Coronary artery (tissue), 2 donors: Measurements from ENCODE around the gene SETBP1.

Experiments used
- DNase-seq: peaks from one replicate; pipeline ENCODE4 v3.0.0-alpha.2; 2017; ENCODE audit warnings: low spot score
- H3K27ac ChIP-seq, 2 donors: fragments of 200-600 bp; sonication (generic); one replicate each; pipeline ENCODE4 v1.5.1; 2016 to 2019
- H3K4me3 ChIP-seq: fragments of 200-600 bp; sonication (generic); 2 replicates; pipeline ENCODE4 v1.5.1; 2016; ENCODE audit warnings: mild to moderate bottlenecking, moderate library complexity
- TF ChIP-seq, protein P1 (sequence below): fragments of 200-600 bp; sonication (generic); IDR thresholded peaks from one replicate; pipeline ENCODE4 v1.5.1; 2019; ENCODE audit warnings: antibody characterized with exemption

The SETBP1 gene

DNA sequence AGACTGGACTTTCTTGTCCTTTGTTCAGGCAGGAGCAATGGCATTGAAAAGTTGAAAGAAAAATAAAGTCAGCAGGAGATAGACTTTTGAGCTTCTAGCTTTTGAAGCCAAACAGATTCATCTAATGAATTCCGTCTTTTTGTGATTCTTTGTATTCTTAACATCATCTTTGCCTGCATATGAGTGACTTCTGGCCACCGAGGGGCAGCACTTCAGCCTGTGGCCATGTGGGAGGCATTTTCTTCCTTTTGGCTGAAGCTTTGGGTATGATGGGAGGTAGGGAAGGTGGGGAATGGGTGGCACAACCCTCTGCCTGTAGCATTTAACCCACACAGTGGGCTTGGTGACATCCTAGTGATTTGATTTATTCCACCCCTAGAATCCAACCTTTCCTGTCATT lies 220.6 kb downstream of the SETBP1 start:
- TF ChIP-seq, protein P1, sequence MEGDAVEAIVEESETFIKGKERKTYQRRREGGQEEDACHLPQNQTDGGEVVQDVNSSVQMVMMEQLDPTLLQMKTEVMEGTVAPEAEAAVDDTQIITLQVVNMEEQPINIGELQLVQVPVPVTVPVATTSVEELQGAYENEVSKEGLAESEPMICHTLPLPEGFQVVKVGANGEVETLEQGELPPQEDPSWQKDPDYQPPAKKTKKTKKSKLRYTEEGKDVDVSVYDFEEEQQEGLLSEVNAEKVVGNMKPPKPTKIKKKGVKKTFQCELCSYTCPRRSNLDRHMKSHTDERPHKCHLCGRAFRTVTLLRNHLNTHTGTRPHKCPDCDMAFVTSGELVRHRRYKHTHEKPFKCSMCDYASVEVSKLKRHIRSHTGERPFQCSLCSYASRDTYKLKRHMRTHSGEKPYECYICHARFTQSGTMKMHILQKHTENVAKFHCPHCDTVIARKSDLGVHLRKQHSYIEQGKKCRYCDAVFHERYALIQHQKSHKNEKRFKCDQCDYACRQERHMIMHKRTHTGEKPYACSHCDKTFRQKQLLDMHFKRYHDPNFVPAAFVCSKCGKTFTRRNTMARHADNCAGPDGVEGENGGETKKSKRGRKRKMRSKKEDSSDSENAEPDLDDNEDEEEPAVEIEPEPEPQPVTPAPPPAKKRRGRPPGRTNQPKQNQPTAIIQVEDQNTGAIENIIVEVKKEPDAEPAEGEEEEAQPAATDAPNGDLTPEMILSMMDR, result no peak
- no peak overlapping the region for H3K27ac ChIP-seq
- DNase-seq, result no peak
- no peak overlapping the region for H3K4me3 ChIP-seq

DNA sequence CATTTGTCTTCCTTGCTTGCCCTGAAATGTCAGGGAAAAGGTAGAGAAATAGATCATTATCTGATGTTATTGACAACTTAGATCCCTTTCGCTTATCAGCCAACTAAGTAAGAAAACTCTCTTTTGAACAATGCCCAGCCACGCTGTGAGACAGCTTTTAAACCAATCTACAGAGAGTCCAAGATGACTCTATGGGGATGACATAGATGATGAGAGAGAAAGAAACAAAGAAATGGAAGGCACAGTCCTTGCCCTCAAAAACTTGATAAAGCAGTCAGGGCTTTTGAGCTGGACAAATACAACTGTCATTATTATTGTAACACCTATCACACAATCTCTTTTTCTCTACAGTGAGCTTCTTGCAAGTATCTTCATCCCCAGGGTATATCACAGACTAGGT lies 222.6 kb downstream of the SETBP1 start:
- no peak for DNase-seq
- TF ChIP-seq, protein P1, result no peak
- no peak overlapping the region for H3K27ac ChIP-seq

DNA sequence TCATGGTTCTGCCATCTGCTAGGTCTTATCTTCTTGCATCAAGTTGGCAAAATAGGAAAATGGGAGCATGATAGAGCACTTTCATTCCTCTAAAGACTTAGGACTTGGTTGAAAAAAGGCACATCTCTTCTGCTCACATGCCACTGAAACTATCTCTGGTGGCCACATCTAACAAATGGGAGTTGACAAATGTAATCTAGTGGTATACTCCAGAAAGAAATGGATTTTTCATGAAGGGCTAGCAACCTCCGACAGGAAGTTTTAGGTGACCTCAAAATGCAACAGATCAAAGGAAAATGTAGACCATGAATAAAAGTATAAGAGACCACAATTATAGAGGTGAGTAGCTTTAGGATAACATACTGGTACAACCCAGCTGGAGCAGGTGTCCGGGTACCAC lies 224.1 kb downstream of the SETBP1 start:
- no peak overlapping the region for H3K27ac ChIP-seq
- TF ChIP-seq, protein P1, result no peak
- no peak for DNase-seq
- no peak overlapping the region for H3K4me3 ChIP-seq

More for the DNA sequence above, 222.6 kb downstream of the SETBP1 start:
- H3K4me3 ChIP-seq, result no peak overlapping the region

DNA sequence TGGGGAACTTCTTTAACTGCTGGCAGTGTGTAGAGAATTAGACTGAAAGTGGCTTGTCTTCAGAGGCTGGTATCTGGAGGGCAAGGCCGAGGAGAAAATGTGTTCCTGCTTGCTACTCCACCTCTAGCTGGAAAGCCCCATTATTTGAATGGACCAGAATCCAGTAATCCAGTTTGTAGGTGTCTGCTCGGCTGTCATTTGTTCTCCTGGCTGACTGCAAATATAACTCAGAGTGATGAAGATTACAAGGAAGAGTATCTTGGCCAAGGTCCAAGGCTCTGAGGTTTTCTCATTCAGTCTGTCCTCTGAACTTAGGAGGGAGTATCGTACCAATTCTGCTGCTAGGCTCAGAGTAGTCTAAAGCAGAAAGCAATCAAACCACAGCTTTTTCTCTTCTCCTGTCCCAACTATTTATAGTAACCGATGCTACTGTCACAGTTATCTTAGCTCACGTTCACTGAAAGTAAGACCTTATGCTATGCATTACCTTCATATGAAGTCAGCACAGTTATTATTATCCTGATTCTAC lies 228.6 kb downstream of the SETBP1 start:
- Histone ChIP-seq H3K27ac (no peak overlapping the region), H3K4me3 (no peak overlapping the region)
- TF ChIP-seq, protein P1, result no peak
- no peak for DNase-seq

DNA sequence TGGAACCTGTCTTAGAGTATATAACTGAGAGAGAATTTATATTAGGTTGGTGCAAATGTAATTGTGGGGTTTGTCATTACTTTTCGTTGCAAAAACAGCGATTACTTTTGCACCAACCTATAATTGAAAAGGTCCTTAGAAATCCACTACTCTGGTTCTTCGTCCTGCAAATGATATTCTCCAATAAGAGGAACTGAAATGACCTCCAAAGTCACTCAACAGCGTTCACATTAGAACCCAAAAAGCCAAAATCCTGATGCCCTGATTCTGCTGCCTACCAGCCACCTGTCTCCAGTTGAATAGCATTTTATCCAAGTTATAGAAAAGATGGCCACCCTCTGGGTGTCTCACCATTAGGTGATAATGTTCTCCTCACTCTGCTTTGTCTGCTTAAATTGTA lies 230.6 kb downstream of the SETBP1 start:
- DNase-seq, result no peak
- TF ChIP-seq, protein P1, result no peak
- Histone ChIP-seq H3K4me3 (no peak overlapping the region), H3K27ac (no peak overlapping the region)

DNA sequence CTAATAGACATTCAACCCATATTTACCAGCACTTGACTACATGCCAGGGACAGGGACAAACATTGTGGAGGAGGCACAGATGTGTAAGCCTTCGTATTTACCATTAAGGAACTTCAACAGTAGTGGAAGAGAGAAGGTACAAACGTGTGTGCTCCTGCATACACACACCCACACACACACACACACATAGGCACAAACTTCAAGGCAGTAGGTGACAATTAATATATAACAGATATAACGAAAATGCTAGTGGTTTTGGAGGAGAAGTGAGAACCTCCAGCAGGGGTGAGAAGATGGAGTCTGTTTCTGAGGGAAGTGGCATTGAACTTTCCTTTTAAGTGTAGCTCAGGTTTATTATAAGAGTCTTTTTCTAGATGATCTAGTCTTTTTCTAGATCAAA lies 231.1 kb downstream of the SETBP1 start:
- TF ChIP-seq, protein P1, result no peak
- Histone ChIP-seq H3K27ac (no peak overlapping the region), H3K4me3 (no peak overlapping the region)
- no peak for DNase-seq

DNA sequence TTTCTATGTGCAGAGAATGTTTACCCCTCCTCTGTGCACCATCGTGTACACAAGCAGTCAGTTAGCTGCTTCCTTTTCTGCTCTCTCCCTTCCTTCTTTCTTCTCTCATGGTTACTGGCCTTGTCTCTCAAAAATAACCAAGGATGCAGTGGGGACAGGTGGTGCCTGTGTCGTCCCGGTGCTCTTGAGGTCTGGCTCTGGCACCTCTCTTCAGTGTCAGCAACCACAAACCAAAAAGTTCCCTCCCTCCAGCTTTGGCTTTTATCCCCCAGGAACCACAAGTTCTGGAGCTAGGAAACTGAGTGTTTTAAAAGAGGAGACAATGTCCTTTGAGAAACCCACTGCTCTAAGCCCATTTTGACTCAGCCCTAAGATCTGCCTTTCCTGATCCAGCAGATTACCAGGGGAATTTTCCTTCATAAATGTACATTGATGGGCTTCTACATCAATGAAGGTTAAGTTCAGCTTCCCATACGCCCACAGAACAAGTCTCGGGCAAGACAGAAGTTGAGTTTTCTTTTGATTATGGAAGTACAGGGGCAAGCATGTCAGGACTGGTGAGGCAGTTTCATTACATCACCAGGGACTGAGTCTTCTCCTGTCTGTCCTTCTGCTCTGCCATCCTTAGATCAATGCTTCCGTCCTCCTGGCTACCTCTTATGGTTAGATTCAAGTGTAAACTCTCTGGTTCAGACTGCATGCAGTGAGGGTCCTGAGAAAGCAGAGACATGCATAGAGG lies 232.2 kb downstream of the SETBP1 start:
- DNase-seq, result no peak
- Histone ChIP-seq H3K4me3 (no peak overlapping the region), H3K27ac (no peak overlapping the region)
- TF ChIP-seq, protein P1, result no peak
